Astrocyte (in vitro differentiated cells and primary cell): Measurements from ENCODE around the gene NUTM1.

Source experiments
- CTCF ChIP-seq: IDR thresholded peaks from 2 replicates; pipeline ENCODE4 v1.5.1; 2011; ENCODE audit warnings: low read depth, mild to moderate bottlenecking, inconsistent platforms, low read length, moderate library complexity; ENCODE audit not compliant: insufficient read depth
- EZH2 ChIP-seq: IDR thresholded peaks from 2 replicates; pipeline ENCODE4 v1.6.1; 2012; ENCODE audit warnings: mild to moderate bottlenecking, low read length, inconsistent platforms; ENCODE audit not compliant: insufficient read depth

- no peak for TF ChIP-seq CTCF
- no peak for TF ChIP-seq EZH2
Observed at GRCh38 chr15:34301058-34301457, 42.1 kb upstream of the NUTM1 start.
